Right atrium auricular region (tissue), 2 donors: ENCODE data around the gene STAT4. TPM values are rescaled to one million over a fixed set of nuclear protein-coding genes. Genes with fewer than 3 reads are reported as not detected.

Source experiments
- DNase-seq: peaks from one replicate; pipeline ENCODE4 v3.0.0-alpha.2; 2019; ENCODE audit warnings: low spot score
- H3K27ac ChIP-seq, 2 donors: fragments of 200-600 bp; sonication (generic); 1 replicate in 1 of 2; 2 replicates in 1 of 2; pipeline ENCODE4 v1.5.1; 2016 to 2019
- H3K27me3 ChIP-seq, 2 donors: fragments of 200-600 bp; sonication (generic); one replicate each; pipeline versions ENCODE4 v1.5.1 to v1.6.0; 2017 to 2019
- H3K36me3 ChIP-seq: fragments of 200-600 bp; sonication (generic); one replicate; pipeline ENCODE4 v1.5.1; 2016
- H3K4me1 ChIP-seq, 2 donors: fragments of 200-600 bp; sonication (generic); one replicate each; pipeline versions ENCODE4 v1.5.1 to v1.6.0; 2017 to 2019
- H3K4me3 ChIP-seq, 2 donors: fragments of 200-600 bp; sonication (generic); 1 replicate in 1 of 2; 2 replicates in 1 of 2; pipeline ENCODE4 v1.5.1; 2017 to 2019; ENCODE audit warnings: mild to moderate bottlenecking in 1 of 2, moderate library complexity in 1 of 2
- H3K9me3 ChIP-seq, 2 donors: fragments of 200-600 bp; sonication (generic); one replicate each; pipeline ENCODE4 v1.5.1; 2019
- total RNA-seq, 2 donors: library from RNA; depleted of rRNA; stranded (reverse); fragments of >200 nt; gene quantifications; one replicate each; pipeline ENCODE4 v1.1.0, GENCODE V29; 2016
- TF ChIP-seq, protein P1 (sequence below), 2 donors: fragments of 200-600 bp; sonication (generic); IDR thresholded peaks; one replicate each; pipeline ENCODE4 v1.5.1; 2019; ENCODE audit warnings: antibody characterized with exemption in 2 of 2

Gene STAT4
- total RNA-seq, 2 donors from 2014 or later, result 15.2 to 27.3 TPM

DNA sequence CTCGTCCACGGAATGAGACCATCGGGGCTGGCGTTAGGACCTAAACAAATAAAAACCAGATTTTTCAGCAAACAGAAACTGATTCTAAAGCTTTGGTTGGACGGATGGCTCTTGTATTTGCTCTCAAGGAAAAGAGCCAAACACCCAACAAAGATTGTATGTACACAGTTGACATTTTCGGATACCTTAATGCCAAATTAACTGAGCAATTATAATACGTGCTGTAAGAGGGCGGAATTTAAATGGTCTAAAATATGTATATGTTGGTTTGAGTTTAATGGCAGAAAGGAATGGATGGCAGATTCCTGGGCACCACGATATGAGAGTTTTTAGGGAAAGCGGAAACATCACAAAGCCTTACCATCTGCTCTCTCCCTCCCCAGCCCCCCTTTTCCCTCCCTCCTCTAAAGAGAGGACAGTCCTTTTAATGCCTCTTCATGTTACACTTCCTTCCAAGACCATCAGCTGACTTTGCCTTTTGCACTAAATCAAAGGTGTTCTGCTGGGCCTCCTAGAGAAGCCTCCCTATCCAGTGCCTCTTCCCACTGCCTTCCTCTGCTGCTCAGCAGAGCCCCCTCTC is 170.1 kb downstream of the STAT4 start:
- no peak overlapping the region for H3K4me3 ChIP-seq
- no peaks in the 10 kb centered on the region for H3K9me3 ChIP-seq
- H3K27me3 ChIP-seq, result no peaks in the 10 kb centered on the region
- H3K36me3 ChIP-seq, result peaks cover 81% of the 10 kb centered on the region
- H3K27ac ChIP-seq, result peak overlapping the region; percentile 61 to 81
- TF ChIP-seq, protein P1, sequence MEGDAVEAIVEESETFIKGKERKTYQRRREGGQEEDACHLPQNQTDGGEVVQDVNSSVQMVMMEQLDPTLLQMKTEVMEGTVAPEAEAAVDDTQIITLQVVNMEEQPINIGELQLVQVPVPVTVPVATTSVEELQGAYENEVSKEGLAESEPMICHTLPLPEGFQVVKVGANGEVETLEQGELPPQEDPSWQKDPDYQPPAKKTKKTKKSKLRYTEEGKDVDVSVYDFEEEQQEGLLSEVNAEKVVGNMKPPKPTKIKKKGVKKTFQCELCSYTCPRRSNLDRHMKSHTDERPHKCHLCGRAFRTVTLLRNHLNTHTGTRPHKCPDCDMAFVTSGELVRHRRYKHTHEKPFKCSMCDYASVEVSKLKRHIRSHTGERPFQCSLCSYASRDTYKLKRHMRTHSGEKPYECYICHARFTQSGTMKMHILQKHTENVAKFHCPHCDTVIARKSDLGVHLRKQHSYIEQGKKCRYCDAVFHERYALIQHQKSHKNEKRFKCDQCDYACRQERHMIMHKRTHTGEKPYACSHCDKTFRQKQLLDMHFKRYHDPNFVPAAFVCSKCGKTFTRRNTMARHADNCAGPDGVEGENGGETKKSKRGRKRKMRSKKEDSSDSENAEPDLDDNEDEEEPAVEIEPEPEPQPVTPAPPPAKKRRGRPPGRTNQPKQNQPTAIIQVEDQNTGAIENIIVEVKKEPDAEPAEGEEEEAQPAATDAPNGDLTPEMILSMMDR (IDR thresholded peaks at IDR 0.05), result no peak
- no peak for DNase-seq
- H3K4me1 ChIP-seq, result peaks cover 0 to 19% of the 10 kb centered on the region in 2 donors

DNA sequence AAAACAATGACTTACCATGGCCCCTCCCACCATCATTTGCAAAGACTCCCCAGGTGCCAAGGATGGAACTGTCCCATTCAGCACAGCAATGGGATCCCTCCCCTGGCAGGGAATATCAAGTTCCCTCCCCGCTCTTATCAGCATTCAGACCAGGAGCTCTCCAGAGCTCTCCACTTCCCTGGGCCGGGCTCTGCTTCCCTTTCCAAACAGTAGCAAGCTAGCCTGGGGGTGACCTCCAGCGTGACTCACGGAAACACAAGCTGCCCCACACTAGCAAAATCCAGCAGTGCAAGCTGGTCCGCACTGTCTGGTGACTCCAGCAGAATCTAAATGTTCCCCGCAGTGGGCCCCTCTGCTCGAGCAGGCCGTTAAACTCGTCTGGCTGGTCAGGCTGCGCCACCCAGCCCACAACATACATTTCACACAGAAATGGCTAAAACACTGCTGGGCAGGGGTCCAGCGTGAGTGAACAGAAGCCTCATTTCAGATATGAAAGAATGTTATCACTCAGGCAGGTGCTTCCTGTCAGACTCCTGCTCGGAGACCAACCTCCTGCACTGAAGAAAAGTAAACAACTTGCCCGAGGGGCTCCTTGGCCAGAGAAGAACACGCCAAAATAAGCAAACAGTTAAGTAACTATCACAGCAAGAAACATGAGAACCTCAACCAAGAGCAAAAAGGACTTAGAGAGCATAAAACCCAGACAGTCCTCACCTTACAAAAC is 170.7 kb downstream of the STAT4 start:
- DNase-seq, result peak; percentile 89
- H3K27ac ChIP-seq, result peak overlapping the region; percentile 61 to 81
- peaks cover 81% of the 10 kb centered on the region for H3K36me3 ChIP-seq
- TF ChIP-seq, protein P1 (IDR thresholded peaks at IDR 0.05), result no peak
- peak overlapping the region in 1 of 2 donors; percentile 6 for H3K4me3 ChIP-seq
- peaks cover 0 to 22% of the 10 kb centered on the region in 2 donors for H3K4me1 ChIP-seq
- no peaks in the 10 kb centered on the region for H3K27me3 ChIP-seq
- H3K9me3 ChIP-seq, result no peaks in the 10 kb centered on the region

Other genes with a start within 250 kb of the STAT4 start
- 10 to 100 TPM; 34.8 to 36.6 TPM for gene STAT1, start 136.8 kb downstream of the STAT4 start, total RNA-seq
- 10 to 100 TPM; 11.6 to 14.7 TPM for gene MYO1B, start 94.4 kb upstream of the STAT4 start, total RNA-seq